Endothelial cell of umbilical vein (primary cell): ENCODE results near the gene RELT. TPM values are rescaled to one million over a fixed set of nuclear protein-coding genes. Genes with fewer than 3 reads are reported as not detected.

ENCODE experiments used
- BruUV-seq: library from RNA; stranded (reverse); fragments of 400-500 nt; replicated peaks from 2 replicates; lab custom pipeline; 2021; lab: Mats Ljungman, UMichigan
- CTCF ChIA-PET: fragments of 300-600, 350-600 bp; sonication (Branson Sonifier 250); formaldehyde crosslinking; loops from one replicate; lab custom pipeline; 2021; ENCODE audit warnings: antibody characterized with exemption, inconsistent platforms; lab: Charles Lee
- POLR2A ChIA-PET: fragments of 300-600, 350-600 bp; sonication (Branson Sonifier 250); formaldehyde crosslinking; loops from one replicate; lab custom pipeline; 2021; ENCODE audit warnings: antibody characterized with exemption, inconsistent platforms; lab: Charles Lee
- DNase-seq: peaks from one replicate; pipeline ENCODE4 v3.0.0-alpha.2; 2011; ENCODE audit warnings: low read depth, low spot score
- FAIRE-seq: peaks from 2 replicates; lab custom pipeline; 2011; peaks lifted over from hg19 to GRCh38; lab: Jason Lieb, UNC
- H2AFZ ChIP-seq: 2 replicates; pipeline ENCODE4 v1.6.0; 2012; ENCODE audit warnings: low read depth, low read length, control low read depth, inconsistent platforms
- H3K27ac ChIP-seq: 2 replicates; pipeline ENCODE4 v1.5.1; 2011; ENCODE audit warnings: low read depth, mild to moderate bottlenecking, control low read depth, low read length, moderate library complexity; ENCODE audit not compliant: insufficient read depth
- H3K27me3 ChIP-seq, 2 experiments: 2 replicates each; pipeline versions ENCODE4 v1.6.0 to v1.6.1; 2011; ENCODE audit warnings: low read length in 2 of 2, mixed read lengths in 1 of 2; ENCODE audit not compliant: control insufficient read depth in 2 of 2, insufficient read depth in 2 of 2
- H3K36me3 ChIP-seq, 2 experiments: 2 replicates in 1 of 2; 3 replicates in 1 of 2; pipeline ENCODE4 v1.5.1; 2011; ENCODE audit warnings: low read length in 2 of 2, mild to moderate bottlenecking in 1 of 2, moderate library complexity in 1 of 2; ENCODE audit not compliant: control insufficient read depth in 2 of 2, insufficient read depth in 2 of 2; ENCODE audit errors: extremely low read depth in 1 of 2
- H3K4me1 ChIP-seq: 3 replicates; pipeline ENCODE4 v1.5.1; 2011; ENCODE audit warnings: mild to moderate bottlenecking, low read length; ENCODE audit not compliant: control insufficient read depth, insufficient read depth; ENCODE audit errors: extremely low read depth
- H3K4me2 ChIP-seq: 2 replicates; pipeline ENCODE4 v1.6.1; 2011; ENCODE audit warnings: low read length, control low read depth, mixed read lengths; ENCODE audit not compliant: insufficient read depth
- H3K4me3 ChIP-seq, 3 experiments: fragments of 200-600 bp in 1 of 3; sonication (generic), shearing (Covaris generic) in 1 of 3; replicated peaks in 1 of 3; 2 replicates each; pipeline ENCODE4 v1.5.1; 2011 to 2016; ENCODE audit warnings: control low read depth in 3 of 3, low read length in 3 of 3, mild to moderate bottlenecking in 2 of 3, inconsistent platforms in 1 of 3, low read depth in 1 of 3, moderate library complexity in 1 of 3; ENCODE audit not compliant: insufficient read depth in 1 of 3
- H3K79me2 ChIP-seq: 2 replicates; pipeline ENCODE4 v1.6.0; 2012; ENCODE audit warnings: low read length, inconsistent platforms; ENCODE audit not compliant: control insufficient read depth, insufficient read depth
- H3K9ac ChIP-seq: replicated peaks from 2 replicates; pipeline ENCODE3; 2011; ENCODE audit warnings: low read length, control low read depth; ENCODE audit not compliant: insufficient read depth; ENCODE audit errors: extremely low read depth
- H3K9me1 ChIP-seq: replicated peaks from 3 replicates; pipeline ENCODE4 v1.6.0; 2011; ENCODE audit warnings: mild to moderate bottlenecking, low read length; ENCODE audit not compliant: control insufficient read depth, insufficient read depth; ENCODE audit errors: extremely low read depth
- H3K9me3 ChIP-seq: replicated peaks from 2 replicates; pipeline ENCODE4 v1.5.1; 2012; ENCODE audit warnings: low read length, inconsistent platforms; ENCODE audit not compliant: control insufficient read depth, insufficient read depth
- H4K20me1 ChIP-seq: replicated peaks from 2 replicates; pipeline ENCODE3; 2011; ENCODE audit warnings: mild to moderate bottlenecking, low read length; ENCODE audit not compliant: control insufficient read depth, insufficient read depth; ENCODE audit errors: extremely low read depth
- EZH2 ChIP-seq: IDR thresholded peaks from 2 replicates; pipeline ENCODE4 v1.6.1; 2012; ENCODE audit warnings: borderline replicate concordance, low read depth, mild to moderate bottlenecking, moderate library complexity, low read length, inconsistent platforms; ENCODE audit not compliant: severe bottlenecking
- FOS ChIP-seq: IDR thresholded peaks from 2 replicates; pipeline ENCODE4 v1.6.1; 2011; ENCODE audit warnings: mild to moderate bottlenecking, low read length, moderate library complexity, borderline replicate concordance; ENCODE audit not compliant: insufficient read depth
- JUN ChIP-seq: IDR thresholded peaks from 2 replicates; pipeline ENCODE4 v1.6.1; 2011; ENCODE audit warnings: borderline replicate concordance, low read depth; ENCODE audit not compliant: insufficient read length, insufficient read depth
- MYC ChIP-seq: IDR thresholded peaks from one replicate; pipeline ENCODE4 v1.6.1; 2011; ENCODE audit warnings: mild to moderate bottlenecking, low read depth, low read length
- POLR2A ChIP-seq: IDR thresholded peaks from 2 replicates; pipeline ENCODE4 v1.6.1; 2012; ENCODE audit warnings: low read depth, mild to moderate bottlenecking, control low read depth, low read length
- POLR2AphosphoS5 ChIP-seq: IDR thresholded peaks from 2 replicates; pipeline ENCODE4 v1.6.1; 2012; ENCODE audit warnings: low read depth, mild to moderate bottlenecking, control low read depth, low read length, moderate library complexity; ENCODE audit not compliant: insufficient read depth
- dilution Hi-C: fragments of 300-500 bp; cut with MboI; formaldehyde crosslinking; loops from one replicate; pipeline ENCODE4 v1.15.0; 2019; ENCODE audit warnings: low sequenced_read_pairs; ENCODE audit not compliant: extremely low pct_ligation_motif_present
- intact Hi-C: fragments of 100-400 bp; cut with micrococcal nuclease; formaldehyde crosslinking; loops from one replicate; pipeline ENCODE4 v1.10.0; 2022
- polyA plus RNA-seq, 4 experiments: library from polyadenylated mRNA; depleted of rRNA in 3 of 4; stranded (reverse) in 3 of 4; unstranded in 1 of 4; fragments of >200 nt; gene quantifications; 2 replicates each; pipeline versions ENCODE4 v1.2.1 to v1.2.3, GENCODE V29; 2011 to 2012; ENCODE audit warnings: missing spikeins in 1 of 4
- total RNA-seq: library from RNA; stranded (reverse); gene quantifications from 2 replicates; pipeline ENCODE4 v1.2.3, GENCODE V29; 2021
- TF ChIP-seq, protein P1 (sequence below), 2 donors: IDR thresholded peaks; 1 replicate in 1 of 2; 2 replicates in 1 of 2; pipeline ENCODE4 v1.5.1; 2011; ENCODE audit warnings: low read length in 2 of 2, mild to moderate bottlenecking in 2 of 2, moderate library complexity in 2 of 2, control low read depth in 1 of 2, inconsistent platforms in 1 of 2, low read depth in 1 of 2; ENCODE audit not compliant: insufficient read depth in 1 of 2; ENCODE audit errors: extremely low read depth in 1 of 2

RELT gene
- total and polyA plus RNA-seq, 2 donors (not counting 3 experiments of a cell fraction or from before 2014, with no cell fraction given), result 6.7 to 13.1 TPM

DNA sequence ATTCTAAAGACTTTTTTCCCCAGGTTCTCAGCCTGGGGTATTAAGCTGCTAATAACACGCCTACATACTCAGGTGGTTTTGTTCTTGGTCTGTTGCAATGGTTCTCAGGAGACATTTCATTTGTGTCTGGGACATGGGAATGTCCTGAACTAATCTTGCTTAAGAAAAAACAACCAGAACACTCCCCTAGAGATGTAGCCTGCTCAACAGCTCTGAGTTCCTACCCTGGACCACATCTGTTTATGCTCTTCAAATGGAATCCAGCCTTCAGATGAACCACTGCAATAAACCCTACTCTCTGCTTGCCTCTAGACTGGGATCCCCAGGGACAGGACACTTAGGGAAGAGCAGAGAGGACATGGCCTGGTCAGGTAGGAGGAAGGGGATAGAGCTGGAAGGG lies 29.9 kb downstream of the RELT start:
- Histone ChIP-seq H3K4me2 (no peak overlapping the region), H2AFZ (no peak overlapping the region), H4K20me1 (no peaks in the 10 kb centered on the region), H3K27ac (no peak overlapping the region), H3K79me2 (no peaks in the 10 kb centered on the region), H3K36me3 (peaks cover 0 to 4% of the 10 kb centered on the region in 2 experiments), H3K4me3 (no peak overlapping the region), H3K4me1 (no peaks in the 10 kb centered on the region), H3K9ac (no peak overlapping the region), H3K9me3 (no peaks in the 10 kb centered on the region), H3K27me3 (no peaks in the 10 kb centered on the region), H3K9me1 (no peaks in the 10 kb centered on the region)
- intact Hi-C loops (loop anchor here (10.0 kb wide), 1 partner anchor 219 kb away; no protein-coding TSS in a partner anchor), dilution Hi-C loops (no loop called here)
- TF ChIP-seq EZH2, result no peak
- no peak for TF ChIP-seq FOS
- POLR2A ChIA-PET, result no interaction called here
- DNase-seq (no peak), FAIRE-seq (no peak)
- BruUV-seq, result no TSS peak
- CTCF ChIA-PET, result interaction anchor here (0.6 to 3.0 kb wide), 7 partner anchors 9 to 255 kb away, joined by 3 to 15 read pairs (median 3); no protein-coding TSS in a partner anchor

DNA sequence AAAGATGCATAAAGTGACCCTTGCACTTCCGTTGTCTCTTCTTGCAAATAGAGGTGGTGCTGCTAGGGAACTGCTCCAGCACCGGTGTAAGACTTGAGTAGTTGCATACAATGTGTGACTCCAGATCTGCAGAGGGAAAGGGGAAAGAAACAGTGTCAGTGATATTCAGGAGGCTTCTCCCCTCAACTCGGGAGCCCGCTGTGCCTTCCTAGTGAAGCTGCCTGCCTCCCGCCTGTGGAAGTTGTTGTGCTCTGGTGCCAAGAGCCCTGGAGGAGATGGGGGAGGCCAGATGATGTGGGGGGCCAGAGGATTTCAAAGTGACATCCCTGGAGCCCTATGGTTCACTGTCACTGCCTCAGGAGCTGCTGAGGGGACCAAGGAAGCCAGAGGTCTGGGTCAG lies 30.4 kb downstream of the RELT start:
- H3K79me2 ChIP-seq, result no peaks in the 10 kb centered on the region
- no peak overlapping the region for H3K4me3 ChIP-seq
- no TSS peak for BruUV-seq
- no peak overlapping the region for H3K4me2 ChIP-seq
- H3K4me1 ChIP-seq, result no peaks in the 10 kb centered on the region
- H4K20me1 ChIP-seq, result no peaks in the 10 kb centered on the region
- dilution Hi-C loops (no loop called here), intact Hi-C loops (loop anchor here (10.0 kb wide), 1 partner anchor 218 kb away; no protein-coding TSS in a partner anchor)
- no peak for TF ChIP-seq EZH2
- no peak for TF ChIP-seq JUN
- no peak for TF ChIP-seq FOS
- no peak for TF ChIP-seq POLR2AphosphoS5
- TF ChIP-seq MYC, result no peak
- TF ChIP-seq, protein P1, sequence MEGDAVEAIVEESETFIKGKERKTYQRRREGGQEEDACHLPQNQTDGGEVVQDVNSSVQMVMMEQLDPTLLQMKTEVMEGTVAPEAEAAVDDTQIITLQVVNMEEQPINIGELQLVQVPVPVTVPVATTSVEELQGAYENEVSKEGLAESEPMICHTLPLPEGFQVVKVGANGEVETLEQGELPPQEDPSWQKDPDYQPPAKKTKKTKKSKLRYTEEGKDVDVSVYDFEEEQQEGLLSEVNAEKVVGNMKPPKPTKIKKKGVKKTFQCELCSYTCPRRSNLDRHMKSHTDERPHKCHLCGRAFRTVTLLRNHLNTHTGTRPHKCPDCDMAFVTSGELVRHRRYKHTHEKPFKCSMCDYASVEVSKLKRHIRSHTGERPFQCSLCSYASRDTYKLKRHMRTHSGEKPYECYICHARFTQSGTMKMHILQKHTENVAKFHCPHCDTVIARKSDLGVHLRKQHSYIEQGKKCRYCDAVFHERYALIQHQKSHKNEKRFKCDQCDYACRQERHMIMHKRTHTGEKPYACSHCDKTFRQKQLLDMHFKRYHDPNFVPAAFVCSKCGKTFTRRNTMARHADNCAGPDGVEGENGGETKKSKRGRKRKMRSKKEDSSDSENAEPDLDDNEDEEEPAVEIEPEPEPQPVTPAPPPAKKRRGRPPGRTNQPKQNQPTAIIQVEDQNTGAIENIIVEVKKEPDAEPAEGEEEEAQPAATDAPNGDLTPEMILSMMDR (IDR thresholded peaks at IDR 0.05; ENCODE audit: extremely low read depth in 1 of 2, insufficient read depth in 1 of 2, low read depth in 1 of 2, low read length in 2 of 2), result no peak
- TF ChIP-seq POLR2A, result no peak
- H3K27me3 ChIP-seq, result no peaks in the 10 kb centered on the region
- H3K9ac ChIP-seq, result no peak overlapping the region
- FAIRE-seq (no peak), DNase-seq (no peak)
- POLR2A ChIA-PET, result no interaction called here
- CTCF ChIA-PET, result interaction anchor here (0.6 to 3.0 kb wide), 9 partner anchors 8 to 566 kb away, joined by 3 to 15 read pairs (median 3); no protein-coding TSS in a partner anchor
- peaks cover 0 to 4% of the 10 kb centered on the region in 2 experiments for H3K36me3 ChIP-seq
- no peak overlapping the region for H3K27ac ChIP-seq
- H3K9me3 ChIP-seq, result no peaks in the 10 kb centered on the region
- H3K9me1 ChIP-seq, result no peaks in the 10 kb centered on the region
- H2AFZ ChIP-seq, result no peak overlapping the region
